K562 (cell line): ENCODE measurements around the gene TESK2. TPM values are rescaled to one million over a fixed set of nuclear protein-coding genes. Genes with fewer than 3 reads are reported as not detected.

Experiments used
- AFF4 ChIP-seq: sonication (generic); formaldehyde crosslinking; IDR thresholded peaks from 2 replicates; pipeline ENCODE4 v1.8.0; 2023; ENCODE audit warnings: mild to moderate bottlenecking, missing genetic modification reagents
- ARID4B ChIP-seq: sonication (generic); formaldehyde crosslinking; IDR thresholded peaks from 2 replicates; pipeline ENCODE4 v1.8.0; 2022; ENCODE audit warnings: mild to moderate bottlenecking, missing genetic modification reagents
- EGR1 ChIP-seq: fragments of 450-650 bp; conservative IDR thresholded peaks from 2 replicates; pipeline ENCODE4 v1.6.1; 2017; ENCODE audit warnings: mild to moderate bottlenecking
- FOSL1 ChIP-seq: fragments of 200-800 bp; sonication (Bioruptor generic); conservative IDR thresholded peaks from 2 replicates; pipeline ENCODE4 v1.6.1; 2016; ENCODE audit warnings: missing genetic modification characterization, missing compliant biosample characterization
- JUN ChIP-seq, 2 experiments: sonication (generic) in 1 of 2; formaldehyde crosslinking in 1 of 2; IDR thresholded peaks; 2 replicates each; pipeline versions ENCODE4 v1.6.1 to v1.8.0; 2012 to 2022; ENCODE audit warnings: borderline replicate concordance in 2 of 2, mild to moderate bottlenecking in 2 of 2, improper control_type of control experiment in 1 of 2, low read depth in 1 of 2, low read length in 1 of 2, missing genetic modification reagents in 1 of 2
- NCOA2 ChIP-seq, 2 experiments: fragments of 450-650 bp; IDR thresholded peaks; 2 replicates each; pipeline ENCODE4 v1.6.1; 2018; ENCODE audit warnings: mild to moderate bottlenecking in 2 of 2, moderate library complexity in 1 of 2; ENCODE audit not compliant: partially characterized antibody in 2 of 2
- NFE2L1 ChIP-seq: fragments of 450-650 bp; IDR thresholded peaks from 2 replicates; pipeline ENCODE4 v1.6.1; 2016; ENCODE audit warnings: missing genetic modification characterization, low read depth, mild to moderate bottlenecking, missing compliant biosample characterization, moderate library complexity, borderline replicate concordance
- PRPF4 ChIP-seq: fragments of 200-400 bp; formaldehyde crosslinking; IDR thresholded peaks from one replicate; pipeline ENCODE4 v1.6.1; 2017; ENCODE audit warnings: low read length, low read depth, mild to moderate bottlenecking; ENCODE audit not compliant: insufficient read depth, poor library complexity, severe bottlenecking
- RBBP5 ChIP-seq: fragments of 200-600 bp; sonication (generic); IDR thresholded peaks from 2 replicates; pipeline ENCODE4 v1.6.1; 2012; ENCODE audit warnings: borderline replicate concordance, mild to moderate bottlenecking, low read length, control low read depth, inconsistent platforms; ENCODE audit not compliant: insufficient read depth, poor library complexity, severe bottlenecking
- ZBTB1 ChIP-seq: sonication (generic); formaldehyde crosslinking; IDR thresholded peaks from 2 replicates; pipeline ENCODE4 v1.8.1; 2023; ENCODE audit warnings: missing genetic modification reagents, low read depth, mild to moderate bottlenecking, borderline replicate concordance
- ZNF518B ChIP-seq: fragments of 250-450 bp; sonication (Bioruptor Pico); IDR thresholded peaks from 2 replicates; pipeline ENCODE4 v1.5.0; 2021; ENCODE audit warnings: mild to moderate bottlenecking, moderate library complexity
- ZNF79 ChIP-seq: fragments of 250-450 bp; sonication (Bioruptor Pico); IDR thresholded peaks from 2 replicates; pipeline ENCODE4 v1.4.0; 2020; ENCODE audit warnings: low read depth, mild to moderate bottlenecking, moderate library complexity
- ZZZ3 ChIP-seq: fragments of 450-650 bp; IDR thresholded peaks from 2 replicates; pipeline ENCODE4 v1.6.1; 2016; ENCODE audit warnings: antibody characterized with exemption, mild to moderate bottlenecking, moderate library complexity
- polyA plus RNA-seq, 8 experiments: library from polyadenylated mRNA; depleted of rRNA in 4 of 8; stranded (reverse) in 5 of 8; unstranded in 3 of 8; fragments of >200 nt; fragmentation: Nextera tagmentation in 2 of 8; fragmentation: Illumina TruSeq in 1 of 8; extraction: Ambion mirVana in 2 of 8; extraction: Trizol in 1 of 8; gene quantifications; 2 replicates each; pipeline versions ENCODE4 v1.2.1 to v1.2.3, GENCODE V29; 2011 to 2014; ENCODE audit warnings: inconsistent platforms in 1 of 8, missing spikeins in 1 of 8
- total RNA-seq, 7 experiments: library from RNA; depleted of rRNA in 6 of 7; stranded (reverse); fragments of >200 nt in 6 of 7; fragmentation: Illumina TruSeq in 2 of 7; extraction: Trizol in 2 of 7; gene quantifications; 2 replicates each; pipeline versions ENCODE4 v1.2.1 to v1.2.3, GENCODE V29; 2011 to 2021; ENCODE audit warnings: low replicate concordance in 1 of 7

Gene TESK2
- total and polyA plus RNA-seq, 9 of the 15 experiments (the other 6 are each of a cell fraction or from before 2014, with no cell fraction given) = 1.6 to 5.3 (median 3.7) TPM

- peak; percentile 95; the same call in 1 of the 2 replicates for TF ChIP-seq ARID4B (CRISPR knock-in tag)
- TF ChIP-seq ZZZ3 = peak; percentile 93
- no peak for TF ChIP-seq NFE2L1 (tag)
- TF ChIP-seq ZBTB1 (CRISPR knock-in tag) = no peak
- TF ChIP-seq EGR1 = peak; percentile 75
- no peak for TF ChIP-seq NCOA2 (IDR thresholded peaks at IDR 0.05; ENCODE audit: partially characterized antibody in 2 of 2)
- peak; percentile 53 for TF ChIP-seq FOSL1 (tag)
- peak; percentile 89 for TF ChIP-seq RBBP5
- TF ChIP-seq AFF4 (CRISPR knock-in tag) = peak; percentile 86; the same call in 1 of the 2 replicates
- TF ChIP-seq ZNF79 (CRISPR knock-in tag) = no peak
- TF ChIP-seq PRPF4 = peak; percentile 65
- TF ChIP-seq ZNF518B (CRISPR knock-in tag) = no peak
- TF ChIP-seq JUN (IDR thresholded peaks at IDR 0.05; ENCODE audit: borderline replicate concordance, low read depth, low read length) = no peak; the same call in 1 of the 2 replicates
- TF ChIP-seq JUN (CRISPR knock-in tag; IDR thresholded peaks at IDR 0.05; ENCODE audit: borderline replicate concordance) = peak; percentile 72; the same call in 1 of the 2 replicates
These were observed 151.0 kb downstream of the TESK2 start, which contains the start of the genes MUTYH and TOE1 (continued) for GRCh38 chr1:45339789-45340558.
